Inferior parietal cortex (tissue), 1 donor: Measurements from ENCODE around the gene CPVL.

Experiments
- DNase-seq: peaks from one replicate; pipeline ENCODE4 v3.0.0-alpha.2; 2016; ENCODE audit errors: extremely low spot score

Gene CPVL

GRCh38 chr7:29146057-29146706, at the start of gene CPVL:
Gene CPVL (minus strand): TSS chr7:29146537. CDS start chr7:29121061, 25,476 bp downstream.
- DNase-seq, result no peak

GRCh38 chr7:29194594-29195427, 48.5 kb upstream of the CPVL start, which contains the start of gene CHN2:
Gene CHN2 (plus strand): TSS chr7:29194775.
- DNase-seq, result peak; percentile 44

- no peak for DNase-seq
Measured at GRCh38 chr7:29194206-29194593, 47.9 kb upstream of the CPVL start.

- no peak for DNase-seq
Measured at GRCh38 chr7:29193316-29194205, 47.2 kb upstream of the CPVL start.

GRCh38 chr7:29192811-29193210, 46.5 kb upstream of the CPVL start:
- DNase-seq, result no peak

- DNase-seq, result no peak
Measured at GRCh38 chr7:29192323-29192722, 46.0 kb upstream of the CPVL start.

- DNase-seq, result no peak
Measured at GRCh38 chr7:29190349-29191045, 44.2 kb upstream of the CPVL start.

GRCh38 chr7:29189743-29190201, 43.4 kb upstream of the CPVL start:
- peak; percentile 79 for DNase-seq

- no peak for DNase-seq
Measured at GRCh38 chr7:29185613-29186012, 39.3 kb upstream of the CPVL start.

- DNase-seq, result no peak
Measured at GRCh38 chr7:29184599-29184998, 38.3 kb upstream of the CPVL start.

- no peak for DNase-seq
Measured at GRCh38 chr7:29179115-29179514, 32.8 kb upstream of the CPVL start.

GRCh38 chr7:29177963-29178600, 31.7 kb upstream of the CPVL start:
- DNase-seq, result no peak

GRCh38 chr7:29173458-29173857, 27.1 kb upstream of the CPVL start:
- DNase-seq, result no peak

- no peak for DNase-seq
Measured at GRCh38 chr7:29170781-29171180, 24.4 kb upstream of the CPVL start.

GRCh38 chr7:29167721-29168120, 21.4 kb upstream of the CPVL start:
- no peak for DNase-seq

GRCh38 chr7:29163854-29164253, 17.5 kb upstream of the CPVL start:
- no peak for DNase-seq

- DNase-seq, result no peak
Measured at GRCh38 chr7:29162577-29162976, 16.2 kb upstream of the CPVL start.

GRCh38 chr7:29161231-29161630, 14.9 kb upstream of the CPVL start:
- no peak for DNase-seq

GRCh38 chr7:29160080-29160479, 13.7 kb upstream of the CPVL start:
- DNase-seq, result no peak

- no peak for DNase-seq
Measured at GRCh38 chr7:29158795-29159423, 12.6 kb upstream of the CPVL start.
